MM.1S (cell line): ENCODE data around the gene MCEMP1.

Experiments used
- DNase-seq: peaks from one replicate; pipeline ENCODE4 v3.0.0-alpha.2; 2015
- H2AFZ ChIP-seq: fragments of 300-600 bp; sonication (generic); 2 replicates; pipeline ENCODE4 v1.6.0; 2016; ENCODE audit warnings: antibody characterized with exemption, low read length
- H3F3A ChIP-seq: fragments of 300-600 bp; sonication (generic); 2 replicates; pipeline ENCODE4 v1.6.1; 2016; ENCODE audit warnings: mild to moderate bottlenecking, antibody characterized with exemption, low read length, moderate library complexity, mixed read lengths; ENCODE audit not compliant: insufficient read depth
- H3K27ac ChIP-seq: fragments of 300-600 bp; sonication (generic); 2 replicates; pipeline ENCODE4 v1.5.1; 2016; ENCODE audit warnings: mild to moderate bottlenecking, low read length
- H3K27me3 ChIP-seq: fragments of 300-600 bp; sonication (generic); replicated peaks from 2 replicates; pipeline ENCODE4 v1.6.0; 2016; ENCODE audit warnings: low read length; ENCODE audit not compliant: insufficient read depth
- H3K36me3 ChIP-seq: fragments of 300-600 bp; sonication (generic); replicated peaks from 2 replicates; pipeline ENCODE4 v1.6.1; 2016; ENCODE audit warnings: mild to moderate bottlenecking, low read length, mixed read lengths; ENCODE audit not compliant: insufficient read depth
- H3K4me1 ChIP-seq: fragments of 300-600 bp; sonication (generic); 2 replicates; pipeline ENCODE4 v1.6.1; 2016; ENCODE audit warnings: low read length, mixed read lengths
- H3K4me2 ChIP-seq: fragments of 300-600 bp; sonication (generic); 2 replicates; pipeline ENCODE4 v1.6.0; 2016; ENCODE audit warnings: low read depth, low read length
- H3K4me3 ChIP-seq: fragments of 300-600 bp; sonication (generic); 2 replicates; pipeline ENCODE4 v1.5.1; 2016; ENCODE audit warnings: low read length, mixed read lengths
- H3K79me2 ChIP-seq: fragments of 300-600 bp; sonication (generic); 2 replicates; pipeline ENCODE4 v1.6.1; 2016; ENCODE audit warnings: mixed run types, low read length, mixed read lengths
- H3K9ac ChIP-seq: fragments of 300-600 bp; sonication (generic); 2 replicates; pipeline ENCODE4 v1.6.1; 2016; ENCODE audit warnings: low read length, mixed read lengths
- H3K9me2 ChIP-seq: fragments of 300-600 bp; sonication (generic); replicated peaks from 2 replicates; pipeline ENCODE4 v1.6.1; 2016; ENCODE audit warnings: mild to moderate bottlenecking, low read length, mixed read lengths; ENCODE audit not compliant: insufficient read depth
- H3K9me3 ChIP-seq: fragments of 300-600 bp; sonication (generic); replicated peaks from 2 replicates; pipeline ENCODE4 v1.6.1; 2016; ENCODE audit warnings: mild to moderate bottlenecking, low read length, mixed read lengths; ENCODE audit not compliant: insufficient read depth
- H4K20me1 ChIP-seq: fragments of 300-600 bp; sonication (generic); 2 replicates; pipeline ENCODE4 v1.6.1; 2016; ENCODE audit warnings: mild to moderate bottlenecking, low read length, moderate library complexity, mixed read lengths; ENCODE audit not compliant: insufficient read depth
- EZH2 ChIP-seq: fragments of 300-600 bp; sonication (generic); optimal IDR thresholded peaks from 2 replicates; pipeline ENCODE3; 2017; ENCODE audit warnings: low read depth, mild to moderate bottlenecking, antibody characterized with exemption, low read length, mixed read lengths
- EZH2phosphoT487 ChIP-seq: fragments of 300-600 bp; sonication (generic); IDR thresholded peaks from 2 replicates; pipeline ENCODE4 v1.6.1; 2018; ENCODE audit warnings: antibody characterized with exemption, low read length
- TF ChIP-seq, protein P1 (sequence below): fragments of 300-600 bp; sonication (generic); IDR thresholded peaks from 2 replicates; pipeline ENCODE4 v1.5.1; 2016; ENCODE audit warnings: antibody characterized with exemption, low read length, mixed read lengths

MCEMP1 gene

GRCh38 chr19:7650148-7650547 lies 26.7 kb upstream of the MCEMP1 start:
- Histone ChIP-seq H3K27me3 (peaks cover 38% of the 10 kb centered on the region), H3K36me3 (no peaks in the 10 kb centered on the region), H3K9me2 (no peaks in the 10 kb centered on the region), H3K4me3 (no peak overlapping the region), H3K4me2 (no peak overlapping the region), H3F3A (no peaks in the 10 kb centered on the region), H3K27ac (no peak overlapping the region), H3K4me1 (no peaks in the 10 kb centered on the region), H3K9me3 (no peaks in the 10 kb centered on the region), H3K79me2 (no peaks in the 10 kb centered on the region), H4K20me1 (no peaks in the 10 kb centered on the region), H2AFZ (no peak overlapping the region), H3K9ac (no peak overlapping the region)
- no peak for DNase-seq
- TF ChIP-seq, protein P1, sequence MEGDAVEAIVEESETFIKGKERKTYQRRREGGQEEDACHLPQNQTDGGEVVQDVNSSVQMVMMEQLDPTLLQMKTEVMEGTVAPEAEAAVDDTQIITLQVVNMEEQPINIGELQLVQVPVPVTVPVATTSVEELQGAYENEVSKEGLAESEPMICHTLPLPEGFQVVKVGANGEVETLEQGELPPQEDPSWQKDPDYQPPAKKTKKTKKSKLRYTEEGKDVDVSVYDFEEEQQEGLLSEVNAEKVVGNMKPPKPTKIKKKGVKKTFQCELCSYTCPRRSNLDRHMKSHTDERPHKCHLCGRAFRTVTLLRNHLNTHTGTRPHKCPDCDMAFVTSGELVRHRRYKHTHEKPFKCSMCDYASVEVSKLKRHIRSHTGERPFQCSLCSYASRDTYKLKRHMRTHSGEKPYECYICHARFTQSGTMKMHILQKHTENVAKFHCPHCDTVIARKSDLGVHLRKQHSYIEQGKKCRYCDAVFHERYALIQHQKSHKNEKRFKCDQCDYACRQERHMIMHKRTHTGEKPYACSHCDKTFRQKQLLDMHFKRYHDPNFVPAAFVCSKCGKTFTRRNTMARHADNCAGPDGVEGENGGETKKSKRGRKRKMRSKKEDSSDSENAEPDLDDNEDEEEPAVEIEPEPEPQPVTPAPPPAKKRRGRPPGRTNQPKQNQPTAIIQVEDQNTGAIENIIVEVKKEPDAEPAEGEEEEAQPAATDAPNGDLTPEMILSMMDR = no peak
- TF ChIP-seq EZH2phosphoT487 (no peak), EZH2 (no peak)

DNA sequence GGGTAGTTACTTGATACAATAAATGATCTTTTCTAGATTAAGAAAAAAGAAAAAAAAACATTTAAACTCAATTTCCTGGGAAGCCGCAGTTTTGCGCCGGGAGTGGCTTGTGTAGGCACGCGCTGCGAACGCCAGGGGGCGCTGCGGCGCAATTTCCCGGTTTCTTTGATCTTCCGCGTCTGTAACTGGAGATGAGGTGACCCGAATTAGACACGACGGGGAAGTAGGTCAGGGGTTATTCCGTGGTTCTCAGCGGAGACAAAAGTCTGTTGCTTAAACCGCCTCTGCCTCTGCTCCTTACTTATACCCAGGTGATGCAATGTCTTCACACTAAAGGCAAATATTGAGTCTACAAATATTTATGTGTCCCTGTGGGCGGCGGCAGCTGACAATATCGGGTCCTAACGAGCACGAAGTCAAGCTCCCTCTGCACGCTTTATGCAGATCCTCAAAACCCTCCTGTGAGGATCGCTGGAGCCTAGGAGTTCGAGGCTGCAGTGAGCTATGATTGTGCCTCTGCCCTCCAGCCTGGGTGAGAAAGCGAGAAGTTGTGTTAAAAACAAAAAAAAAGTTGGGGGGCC lies 24.7 kb upstream of the MCEMP1 start:
- Histone ChIP-seq H3K4me1 (no peaks in the 10 kb centered on the region), H3K4me3 (peak overlapping the region; percentile 18; the same call in 1 of the 2 replicates), H3K4me2 (peak overlapping the region; percentile 52), H3K27ac (no peak overlapping the region), H4K20me1 (no peaks in the 10 kb centered on the region), H3K9ac (no peak overlapping the region), H3K36me3 (no peaks in the 10 kb centered on the region), H3K79me2 (no peaks in the 10 kb centered on the region), H3K27me3 (peaks cover 54% of the 10 kb centered on the region), H3K9me3 (no peaks in the 10 kb centered on the region), H3F3A (no peaks in the 10 kb centered on the region), H3K9me2 (no peaks in the 10 kb centered on the region), H2AFZ (peak overlapping the region; percentile 50)
- DNase-seq = peak; percentile 87
- TF ChIP-seq EZH2 = no peak
- TF ChIP-seq, protein P1 = peak; percentile 96

DNA sequence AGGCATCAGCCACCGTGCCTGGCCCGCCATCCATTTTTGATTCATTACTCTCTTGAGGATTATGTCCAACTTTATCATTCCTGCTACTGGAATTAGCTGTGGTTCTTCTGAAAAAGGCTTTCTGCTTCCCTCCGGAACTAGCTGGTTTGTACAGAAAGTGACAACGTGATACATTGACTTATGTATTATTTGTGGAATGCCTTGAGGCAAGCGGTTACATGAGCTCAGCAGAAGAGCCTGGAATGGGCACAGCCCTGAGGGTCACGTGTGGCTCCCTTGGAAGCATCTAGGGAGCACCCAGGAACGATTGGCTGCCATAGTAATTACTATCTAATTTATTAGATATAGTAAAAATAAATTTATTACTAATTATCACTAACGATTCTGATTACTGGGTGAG lies 22.5 kb upstream of the MCEMP1 start:
- no peaks in the 10 kb centered on the region for H3K36me3 ChIP-seq

More for the DNA sequence above, 22.5 kb upstream of the MCEMP1 start:
- Histone ChIP-seq H4K20me1 (no peaks in the 10 kb centered on the region), H3K9ac (no peak overlapping the region), H3K27ac (no peak overlapping the region), H3K9me3 (no peaks in the 10 kb centered on the region), H3K4me3 (no peak overlapping the region), H3K79me2 (no peaks in the 10 kb centered on the region), H2AFZ (no peak overlapping the region), H3K4me1 (no peaks in the 10 kb centered on the region), H3K27me3 (peaks cover 61% of the 10 kb centered on the region), H3K9me2 (no peaks in the 10 kb centered on the region), H3K4me2 (no peak overlapping the region), H3F3A (no peaks in the 10 kb centered on the region)
- TF ChIP-seq, protein P1 = no peak
- no peak for DNase-seq
